ENCODE results near the gene IL17RD. TPM values are rescaled to one million over a fixed set of nuclear protein-coding genes. Genes with fewer than 3 reads are reported as not detected.

IL17RD gene
- total and polyA plus RNA-seq, 2 of the 13 experiments (the other 11 are each of a cell fraction or from before 2014, with no cell fraction given) = 0.28 to 0.31 TPM

DNA sequence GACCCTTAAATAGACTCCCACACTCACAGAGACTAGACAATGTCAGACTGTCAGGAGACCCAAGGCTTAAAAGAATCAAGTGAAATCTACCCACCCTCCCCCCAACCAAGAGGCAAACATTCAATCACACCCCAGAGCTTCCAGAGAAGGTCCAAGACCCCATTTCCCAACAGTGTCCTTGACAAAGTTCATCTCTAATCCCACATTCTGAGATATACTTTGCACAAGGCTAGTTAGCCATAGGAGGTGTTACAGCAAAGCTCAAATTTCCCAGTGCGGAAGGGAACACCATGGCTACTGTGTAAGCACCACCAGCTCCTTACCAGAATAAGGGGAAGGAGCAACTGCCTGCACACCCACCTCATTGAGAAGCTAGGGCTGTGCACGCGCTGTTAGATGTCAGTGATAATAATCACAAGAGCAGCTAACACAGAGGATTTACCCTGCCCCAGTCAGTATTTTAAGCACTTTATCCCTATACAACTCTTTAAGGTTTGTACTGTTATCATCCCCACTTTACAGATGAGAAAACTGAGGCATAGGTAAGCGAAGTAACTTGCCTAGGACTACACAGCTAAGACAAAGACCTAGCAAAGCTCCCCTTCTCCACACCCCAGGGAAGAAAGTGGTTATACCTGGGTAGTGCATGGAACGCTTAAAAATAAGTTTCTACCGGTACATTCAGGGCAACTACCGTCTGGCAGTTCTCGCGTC lies 87.4 kb downstream of the IL17RD start (continued):
- TF ChIP-seq SAP130 (CRISPR knock-in tag; IDR thresholded peaks at IDR 0.05; ENCODE audit: low read depth) (peak; percentile 27), ZFX (CRISPR knock-in tag; IDR thresholded peaks at IDR 0.05; ENCODE audit: low read depth) (no peak), ZNF143 (CRISPR knock-in tag; IDR thresholded peaks at IDR 0.05) (no peak), RARA (CRISPR knock-in tag; IDR thresholded peaks at IDR 0.05) (0 out of 2 replicates have a peak, but pooled peaks have one; percentile 46), EP300 (IDR thresholded peaks at IDR 0.05; ENCODE audit: low read depth in 2 of 2, low read length in 2 of 2) (peak in 1 of 2 experiments; percentile 79; a peak in 1 of 4 replicates), EP300 (CRISPR knock-in tag; IDR thresholded peaks at IDR 0.05; ENCODE audit: borderline replicate concordance) (no peak), ZFP82 (CRISPR knock-in tag; IDR thresholded peaks at IDR 0.05; ENCODE audit: borderline replicate concordance) (no peak), FOXA1 (IDR thresholded peaks at IDR 0.05) (no peak), FOXA1 (CRISPR knock-in tag; IDR thresholded peaks at IDR 0.05) (peak; percentile 26; the same call in 1 of the 2 replicates), ZMYM3 (CRISPR knock-in tag; IDR thresholded peaks at IDR 0.05) (peak; percentile 91), GATAD2A (CRISPR knock-in tag; IDR thresholded peaks at IDR 0.05) (peak; percentile 41; the same call in 1 of the 2 replicates), HNF4G (IDR thresholded peaks at IDR 0.05; ENCODE audit: borderline replicate concordance, low read depth, low read length) (peak; percentile 68; the same call in 1 of the 2 replicates), HNF4G (CRISPR knock-in tag; IDR thresholded peaks at IDR 0.05; ENCODE audit: borderline replicate concordance, low read depth) (no peak), YEATS2 (CRISPR knock-in tag; IDR thresholded peaks at IDR 0.05; ENCODE audit: borderline replicate concordance) (0 out of 2 replicates have a peak, but pooled peaks have one; percentile 9), AHR (CRISPR knock-in tag; IDR thresholded peaks at IDR 0.05) (no peak), CEBPG (CRISPR knock-in tag; IDR thresholded peaks at IDR 0.05) (peak; percentile 60), ZNF230 (CRISPR knock-in tag; IDR thresholded peaks at IDR 0.05) (0 out of 2 replicates have a peak, but pooled peaks have one; percentile 70)
- TF ChIP-seq, protein P1, sequence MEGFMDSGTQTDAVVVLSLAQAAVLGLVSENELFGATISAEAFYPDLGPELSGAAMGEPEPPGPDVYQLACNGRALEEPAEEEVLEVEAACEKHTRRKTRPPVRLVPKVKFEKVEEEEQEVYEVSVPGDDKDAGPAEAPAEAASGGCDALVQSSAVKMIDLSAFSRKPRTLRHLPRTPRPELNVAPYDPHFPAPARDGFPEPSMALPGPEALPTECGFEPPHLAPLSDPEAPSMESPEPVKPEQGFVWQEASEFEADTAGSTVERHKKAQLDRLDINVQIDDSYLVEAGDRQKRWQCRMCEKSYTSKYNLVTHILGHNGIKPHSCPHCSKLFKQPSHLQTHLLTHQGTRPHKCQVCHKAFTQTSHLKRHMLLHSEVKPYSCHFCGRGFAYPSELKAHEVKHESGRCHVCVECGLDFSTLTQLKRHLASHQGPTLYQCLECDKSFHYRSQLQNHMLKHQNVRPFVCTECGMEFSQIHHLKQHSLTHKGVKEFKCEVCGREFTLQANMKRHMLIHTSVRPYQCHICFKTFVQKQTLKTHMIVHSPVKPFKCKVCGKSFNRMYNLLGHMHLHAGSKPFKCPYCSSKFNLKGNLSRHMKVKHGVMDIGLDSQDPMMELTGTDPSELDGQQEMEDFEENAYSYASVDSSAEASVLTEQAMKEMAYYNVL (CRISPR knock-in tag; IDR thresholded peaks at IDR 0.05; ENCODE audit: borderline replicate concordance) = peak; percentile 65; the same call in 1 of the 2 replicates
- TF ChIP-seq, protein P2, sequence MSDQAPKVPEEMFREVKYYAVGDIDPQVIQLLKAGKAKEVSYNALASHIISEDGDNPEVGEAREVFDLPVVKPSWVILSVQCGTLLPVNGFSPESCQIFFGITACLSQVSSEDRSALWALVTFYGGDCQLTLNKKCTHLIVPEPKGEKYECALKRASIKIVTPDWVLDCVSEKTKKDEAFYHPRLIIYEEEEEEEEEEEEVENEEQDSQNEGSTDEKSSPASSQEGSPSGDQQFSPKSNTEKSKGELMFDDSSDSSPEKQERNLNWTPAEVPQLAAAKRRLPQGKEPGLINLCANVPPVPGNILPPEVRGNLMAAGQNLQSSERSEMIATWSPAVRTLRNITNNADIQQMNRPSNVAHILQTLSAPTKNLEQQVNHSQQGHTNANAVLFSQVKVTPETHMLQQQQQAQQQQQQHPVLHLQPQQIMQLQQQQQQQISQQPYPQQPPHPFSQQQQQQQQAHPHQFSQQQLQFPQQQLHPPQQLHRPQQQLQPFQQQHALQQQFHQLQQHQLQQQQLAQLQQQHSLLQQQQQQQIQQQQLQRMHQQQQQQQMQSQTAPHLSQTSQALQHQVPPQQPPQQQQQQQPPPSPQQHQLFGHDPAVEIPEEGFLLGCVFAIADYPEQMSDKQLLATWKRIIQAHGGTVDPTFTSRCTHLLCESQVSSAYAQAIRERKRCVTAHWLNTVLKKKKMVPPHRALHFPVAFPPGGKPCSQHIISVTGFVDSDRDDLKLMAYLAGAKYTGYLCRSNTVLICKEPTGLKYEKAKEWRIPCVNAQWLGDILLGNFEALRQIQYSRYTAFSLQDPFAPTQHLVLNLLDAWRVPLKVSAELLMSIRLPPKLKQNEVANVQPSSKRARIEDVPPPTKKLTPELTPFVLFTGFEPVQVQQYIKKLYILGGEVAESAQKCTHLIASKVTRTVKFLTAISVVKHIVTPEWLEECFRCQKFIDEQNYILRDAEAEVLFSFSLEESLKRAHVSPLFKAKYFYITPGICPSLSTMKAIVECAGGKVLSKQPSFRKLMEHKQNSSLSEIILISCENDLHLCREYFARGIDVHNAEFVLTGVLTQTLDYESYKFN (CRISPR knock-in tag; conservative IDR thresholded peaks at IDR 0.05) = peak; percentile 56
- TF ChIP-seq, protein P3, sequence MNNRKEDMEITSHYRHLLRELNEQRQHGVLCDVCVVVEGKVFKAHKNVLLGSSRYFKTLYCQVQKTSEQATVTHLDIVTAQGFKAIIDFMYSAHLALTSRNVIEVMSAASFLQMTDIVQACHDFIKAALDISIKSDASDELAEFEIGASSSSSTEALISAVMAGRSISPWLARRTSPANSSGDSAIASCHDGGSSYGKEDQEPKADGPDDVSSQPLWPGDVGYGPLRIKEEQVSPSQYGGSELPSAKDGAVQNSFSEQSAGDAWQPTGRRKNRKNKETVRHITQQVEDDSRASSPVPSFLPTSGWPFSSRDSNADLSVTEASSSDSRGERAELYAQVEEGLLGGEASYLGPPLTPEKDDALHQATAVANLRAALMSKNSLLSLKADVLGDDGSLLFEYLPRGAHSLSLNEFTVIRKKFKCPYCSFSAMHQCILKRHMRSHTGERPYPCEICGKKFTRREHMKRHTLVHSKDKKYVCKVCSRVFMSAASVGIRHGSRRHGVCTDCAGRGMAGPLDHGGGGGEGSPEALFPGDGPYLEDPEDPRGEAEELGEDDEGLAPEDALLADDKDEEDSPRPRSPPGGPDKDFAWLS (CRISPR knock-in tag; IDR thresholded peaks at IDR 0.05; ENCODE audit: borderline replicate concordance) = peak; percentile 54; the same call in 1 of the 2 replicates
- TF ChIP-seq, protein P4, sequence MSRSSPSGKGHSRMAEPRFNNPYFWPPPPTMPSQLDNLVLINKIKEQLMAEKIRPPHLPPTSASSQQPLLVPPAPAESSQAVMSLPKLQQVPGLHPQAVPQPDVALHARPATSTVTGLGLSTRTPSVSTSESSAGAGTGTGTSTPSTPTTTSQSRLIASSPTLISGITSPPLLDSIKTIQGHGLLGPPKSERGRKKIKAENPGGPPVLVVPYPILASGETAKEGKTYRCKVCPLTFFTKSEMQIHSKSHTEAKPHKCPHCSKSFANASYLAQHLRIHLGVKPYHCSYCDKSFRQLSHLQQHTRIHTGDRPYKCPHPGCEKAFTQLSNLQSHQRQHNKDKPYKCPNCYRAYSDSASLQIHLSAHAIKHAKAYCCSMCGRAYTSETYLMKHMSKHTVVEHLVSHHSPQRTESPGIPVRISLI (CRISPR knock-in tag; IDR thresholded peaks at IDR 0.05; ENCODE audit: borderline replicate concordance) = 0 out of 2 replicates have a peak, but pooled peaks have one; percentile 32

Measured in HepG2 (cell line).